Caco-2 (cell line): ENCODE data around the gene MIF4GD. TPM values are rescaled to one million over a fixed set of nuclear protein-coding genes. Genes with fewer than 3 reads are reported as not detected.

Source experiments
- BruUV-seq: library from RNA; stranded (reverse); fragments of 400-500 nt; replicated peaks from 2 replicates; lab custom pipeline; 2021; lab: Mats Ljungman, UMichigan
- CTCF ChIA-PET: fragments of 300-600 bp; sonication (Branson Sonifier 250); formaldehyde crosslinking; loops from one replicate; lab custom pipeline; 2022; ENCODE audit warnings: antibody characterized with exemption; lab: Charles Lee
- POLR2A ChIA-PET: fragments of 300-600 bp; sonication (Branson Sonifier 250); formaldehyde crosslinking; loops from one replicate; lab custom pipeline; 2022; ENCODE audit warnings: antibody characterized with exemption; lab: Charles Lee
- DNase-seq, 2 experiments: peaks; one replicate each; pipeline versions ENCODE4 v3.0.0 to v3.0.0-alpha.2; 2020 to 2022
- H3K27me3 ChIP-seq: replicated peaks from 2 replicates; pipeline ENCODE4 v1.6.0; 2011; ENCODE audit warnings: low read length; ENCODE audit not compliant: control insufficient read depth, insufficient read depth
- H3K36me3 ChIP-seq: 2 replicates; pipeline ENCODE4 v1.5.1; 2011; ENCODE audit warnings: low read length; ENCODE audit not compliant: control insufficient read depth, insufficient read depth
- H3K4me1 ChIP-seq: fragments of 250-450 bp; sonication (Bioruptor Pico); 2 replicates; pipeline ENCODE4 v1.5.1; 2020; ENCODE audit warnings: mild to moderate bottlenecking
- H3K4me3 ChIP-seq: 2 replicates; pipeline ENCODE4 v1.5.1; 2011; ENCODE audit warnings: low read depth, mild to moderate bottlenecking, control low read depth, low read length
- H3K9me3 ChIP-seq: fragments of 250-450 bp; sonication (Bioruptor Pico); 2 replicates; pipeline ENCODE4 v1.5.1; 2020; ENCODE audit warnings: mild to moderate bottlenecking, moderate library complexity
- H3K27ac Mint-ChIP-seq: one replicate; pipeline ENCODE4 v1.8.0; 2022; ENCODE audit warnings: mixed read lengths; ENCODE audit not compliant: unreplicated experiment
- H3K27me3 Mint-ChIP-seq: one replicate; pipeline ENCODE4 v1.8.0; 2022; ENCODE audit warnings: mixed read lengths; ENCODE audit not compliant: insufficient read depth, unreplicated experiment
- H3K36me3 Mint-ChIP-seq: one replicate; pipeline ENCODE4 v1.8.0; 2022; ENCODE audit warnings: mild to moderate bottlenecking, mixed read lengths; ENCODE audit not compliant: insufficient read depth, unreplicated experiment
- H3K4me1 Mint-ChIP-seq: one replicate; pipeline ENCODE4 v1.8.0; 2022; ENCODE audit warnings: low read depth, mixed read lengths; ENCODE audit not compliant: unreplicated experiment
- H3K4me3 Mint-ChIP-seq: one replicate; pipeline ENCODE4 v1.8.0; 2022; ENCODE audit warnings: mild to moderate bottlenecking, moderate library complexity, mixed read lengths; ENCODE audit not compliant: unreplicated experiment
- H3K9me3 Mint-ChIP-seq: one replicate; pipeline ENCODE4 v1.8.0; 2022; ENCODE audit warnings: mixed read lengths; ENCODE audit not compliant: unreplicated experiment
- CTCF ChIP-seq, 2 experiments: fragments of 200-600 bp in 1 of 2; IDR thresholded peaks; 1 replicate in 1 of 2; 2 replicates in 1 of 2; pipeline versions ENCODE4 v1.5.1 to v1.8.0; 2011 to 2022; ENCODE audit warnings: antibody characterized with exemption in 1 of 2, control low read depth in 1 of 2, inconsistent platforms in 1 of 2, low read depth in 1 of 2, low read length in 1 of 2, mild to moderate bottlenecking in 1 of 2, moderate library complexity in 1 of 2; ENCODE audit not compliant: insufficient read depth in 1 of 2, severe bottlenecking in 1 of 2, unreplicated experiment in 1 of 2
- intact Hi-C: fragments of 100-400 bp; cut with micrococcal nuclease; formaldehyde crosslinking; loops from one replicate; pipeline ENCODE4 v1.10.0; 2022; ENCODE audit not compliant: unreplicated experiment
- total RNA-seq: library from RNA; stranded (reverse); gene quantifications from 2 replicates; pipeline ENCODE4 v1.2.3, GENCODE V29; 2022

Gene MIF4GD
- total RNA-seq, 1 experiment from 2014 or later: 27.3 TPM

- Mint-ChIP-seq H3K27ac (no peak overlapping the region), H3K36me3 (peaks cover 61% of the 10 kb centered on the region), H3K9me3 (no peaks in the 10 kb centered on the region), H3K4me3 (no peak overlapping the region), H3K4me1 (peaks cover 13% of the 10 kb centered on the region), H3K27me3 (no peaks in the 10 kb centered on the region)
- Histone ChIP-seq H3K36me3 (peaks cover 4% of the 10 kb centered on the region), H3K27me3 (no peaks in the 10 kb centered on the region), H3K9me3 (no peaks in the 10 kb centered on the region), H3K4me1 (peaks cover 13% of the 10 kb centered on the region), H3K4me3 (no peak overlapping the region)
- no peak for TF ChIP-seq CTCF (IDR thresholded peaks at IDR 0.05; ENCODE audit: insufficient read depth in 1 of 2, low read depth in 1 of 2, low read length in 1 of 2, severe bottlenecking in 1 of 2, unreplicated experiment in 1 of 2)
- no peak for DNase-seq
- ChIA-PET CTCF (no interaction called here), POLR2A (no interaction called here)
- no TSS peak for BruUV-seq
- intact Hi-C loops: no loop called here
These were observed 26.7 kb downstream of the MIF4GD start for GRCh38 chr17:75244133-75244866.

GRCh38 chr17:75242461-75243042, 28.5 kb downstream of the MIF4GD start:
- Mint-ChIP-seq H3K4me1 (peaks cover 19% of the 10 kb centered on the region), H3K4me3 (no peak overlapping the region), H3K36me3 (peaks cover 76% of the 10 kb centered on the region), H3K9me3 (no peaks in the 10 kb centered on the region), H3K27me3 (no peaks in the 10 kb centered on the region), H3K27ac (no peak overlapping the region)
- no peaks in the 10 kb centered on the region for H3K9me3 ChIP-seq
- TF ChIP-seq CTCF (IDR thresholded peaks at IDR 0.05; ENCODE audit: insufficient read depth in 1 of 2, low read depth in 1 of 2, low read length in 1 of 2, severe bottlenecking in 1 of 2, unreplicated experiment in 1 of 2): no peak
- H3K36me3 ChIP-seq: peaks cover 7% of the 10 kb centered on the region
- ChIA-PET POLR2A (interaction anchor here (0.6 kb wide), 1 partner anchor 215 kb away, joined by 3 read pairs; no protein-coding TSS in a partner anchor), CTCF (no interaction called here)
- no peak for DNase-seq
- intact Hi-C loops: no loop called here
- BruUV-seq: no TSS peak
- H3K4me1 ChIP-seq: peaks cover 16% of the 10 kb centered on the region
- no peak overlapping the region for H3K4me3 ChIP-seq
- no peaks in the 10 kb centered on the region for H3K27me3 ChIP-seq

- POLR2A ChIA-PET: interaction anchor here (0.6 kb wide), 1 partner anchor 215 kb away, joined by 3 read pairs; no protein-coding TSS in a partner anchor
- no peak overlapping the region for H3K4me3 ChIP-seq
- H3K27me3 ChIP-seq: no peaks in the 10 kb centered on the region
- H3K27me3 Mint-ChIP-seq: no peaks in the 10 kb centered on the region
- BruUV-seq: no TSS peak
- no peak for TF ChIP-seq CTCF (IDR thresholded peaks at IDR 0.05; ENCODE audit: insufficient read depth in 1 of 2, low read depth in 1 of 2, low read length in 1 of 2, severe bottlenecking in 1 of 2, unreplicated experiment in 1 of 2)
- intact Hi-C loops: no loop called here
- CTCF ChIA-PET: interaction anchor here (0.8 kb wide), 1 partner anchor 29 kb away, joined by 3 read pairs; the partner anchor contains the start of gene MIF4GD
- peaks cover 10% of the 10 kb centered on the region for H3K36me3 ChIP-seq
- no peaks in the 10 kb centered on the region for H3K9me3 Mint-ChIP-seq
- peaks cover 19% of the 10 kb centered on the region for H3K4me1 Mint-ChIP-seq
- peaks cover 76% of the 10 kb centered on the region for H3K36me3 Mint-ChIP-seq
- H3K27ac Mint-ChIP-seq: no peak overlapping the region
- no peaks in the 10 kb centered on the region for H3K9me3 ChIP-seq
- peaks cover 16% of the 10 kb centered on the region for H3K4me1 ChIP-seq
- no peak for DNase-seq
- H3K4me3 Mint-ChIP-seq: no peak overlapping the region
These were observed 29.0 kb downstream of the MIF4GD start for GRCh38 chr17:75241996-75242460.
